GM13976 (cell line): Measurements from ENCODE around the gene DAZAP2.
A peak's percentile ranks its signal among the peaks of the same experiment; 100 is the strongest.
"Not testable (repeated sequence)": the region's sequence is repeated elsewhere in the genome, so short reads cannot be mapped to it uniquely, and the experiment has no call there.

Source experiments
- DNase-seq: peaks from one replicate; pipeline ENCODE4 v3.0.0; 2012; ENCODE audit warnings: low spot score
- CTCF ChIP-seq: IDR thresholded peaks from 2 replicates; pipeline ENCODE4 v1.5.1; 2012; ENCODE audit warnings: borderline replicate concordance, mild to moderate bottlenecking; ENCODE audit not compliant: insufficient read depth; ENCODE audit errors: extremely low read depth, missing control alignments, control extremely low read depth
- in situ Hi-C: fragments of 300-500 bp; cut with MboI; formaldehyde crosslinking; loops from one replicate; pipeline ENCODE4 v1.12.0; 2022; ENCODE audit warnings: low sequenced_read_pairs, mixed read lengths, inconsistent platforms; ENCODE audit not compliant: unreplicated experiment

The DAZAP2 gene

DNA sequence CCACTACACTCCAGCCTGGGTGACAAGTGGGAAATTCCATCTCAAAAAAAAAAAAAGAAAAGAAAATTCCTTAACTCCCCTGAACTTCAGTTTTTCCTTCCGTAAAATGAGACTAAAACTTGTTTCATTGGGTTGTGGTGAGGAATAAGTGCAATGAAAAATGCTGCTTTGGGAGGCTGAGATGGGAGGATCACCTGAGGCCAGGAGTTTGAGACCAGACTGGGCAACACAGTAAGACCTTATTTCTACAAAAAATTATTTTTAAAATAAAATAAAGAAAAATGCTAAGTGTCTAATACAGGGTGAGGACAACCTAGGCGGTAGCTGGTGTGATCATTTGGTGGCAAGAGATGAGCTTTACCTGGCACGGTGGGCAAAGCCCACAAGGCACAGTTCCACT is 24.7 kb downstream of the DAZAP2 start:
- no peak for DNase-seq
- TF ChIP-seq CTCF: no peak
- in situ Hi-C loops: no loop called here

GRCh38 chr12:51264297-51264696 is 25.7 kb downstream of the DAZAP2 start:
- no peak for DNase-seq
- in situ Hi-C loops: no loop called here
- no peak for TF ChIP-seq CTCF

- in situ Hi-C loops: no loop called here
- TF ChIP-seq CTCF: no peak
- DNase-seq: no peak
These were observed 26.4 kb downstream of the DAZAP2 start for GRCh38 chr12:51265024-51265423.

GRCh38 chr12:51269174-51270066 is 30.8 kb downstream of the DAZAP2 start:
- DNase-seq: peak; percentile 68
- in situ Hi-C loops: no loop called here
- TF ChIP-seq CTCF: peak; percentile 27

DNA sequence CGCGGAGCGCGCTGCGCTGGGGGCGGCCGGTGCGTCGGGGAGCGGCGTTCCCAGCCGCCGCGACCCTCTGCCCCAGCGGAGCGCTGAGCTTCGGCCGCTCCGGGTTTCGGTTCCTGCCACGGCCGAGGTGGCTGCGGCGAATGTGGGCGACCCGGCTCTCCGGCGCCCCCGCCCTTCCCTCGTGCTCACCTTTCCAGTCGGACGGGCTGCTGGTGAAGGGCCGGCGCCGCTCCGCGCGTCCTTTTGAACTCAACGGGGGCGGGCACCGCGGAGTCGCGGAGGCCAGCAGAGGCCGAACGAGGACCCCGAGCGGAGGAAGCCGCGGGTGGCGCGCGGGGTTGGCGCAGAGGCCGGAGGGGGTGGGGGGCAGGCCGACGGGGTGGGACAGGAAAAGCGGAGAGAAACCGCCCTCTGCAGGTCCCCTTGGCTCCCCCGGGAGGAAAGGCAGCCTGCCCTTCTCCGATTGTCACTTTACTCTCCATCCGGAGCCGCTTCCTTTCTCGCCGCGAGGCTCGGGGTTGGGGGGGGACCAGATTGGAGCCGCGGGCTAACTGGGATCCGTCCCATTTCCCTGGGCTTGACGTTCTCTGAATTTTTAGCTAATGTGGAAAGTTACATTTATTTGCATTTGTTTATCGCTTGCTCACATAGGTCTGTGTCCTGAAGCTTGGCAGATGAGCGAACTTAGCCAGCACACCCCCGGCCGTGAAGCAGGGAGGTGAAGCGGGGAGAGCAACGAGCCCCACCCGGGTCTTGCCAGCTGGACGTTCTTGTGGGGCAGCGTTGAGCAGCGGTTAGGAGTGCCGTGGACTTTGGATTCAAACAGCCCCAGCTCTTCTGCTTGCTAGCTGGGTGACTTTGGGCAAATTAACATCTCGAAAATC is 31.7 kb downstream of the DAZAP2 start, which contains the start of gene SMAGP:
Gene SMAGP (minus strand): TSS at position 349 of the 884 bp plus-strand sequence. CDS start 1,137 bp downstream, outside the sequence.
- no peak for TF ChIP-seq CTCF
- DNase-seq: peak; percentile 84
- in situ Hi-C loops: no loop called here

DNA sequence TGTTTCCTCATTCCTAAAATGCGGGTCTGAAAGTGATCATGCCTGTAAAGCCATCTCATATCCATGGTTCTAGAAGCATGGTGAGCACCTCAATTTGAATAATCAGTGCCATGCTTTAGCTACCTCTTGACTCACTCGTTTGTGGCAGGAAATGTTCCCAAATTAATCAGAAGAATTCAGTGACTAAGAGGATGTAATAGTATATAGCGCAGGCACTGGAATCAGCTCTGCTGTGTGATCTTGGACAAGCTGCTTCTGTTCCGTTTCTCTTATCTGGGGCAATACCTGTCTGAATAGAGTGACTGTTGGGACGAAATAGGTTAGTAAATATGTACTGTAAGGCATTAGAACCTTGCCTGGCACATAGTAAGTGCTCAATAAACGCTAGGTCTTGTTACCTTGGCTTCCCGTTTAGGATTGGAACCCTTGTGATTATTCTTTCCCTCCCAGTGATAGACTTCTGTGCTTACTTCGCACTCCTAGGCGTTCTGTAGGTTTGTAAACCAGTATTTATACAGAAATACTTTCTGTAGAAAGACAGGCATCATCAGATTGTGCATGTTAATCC is 32.4 kb downstream of the DAZAP2 start:
- in situ Hi-C loops: no loop called here
- TF ChIP-seq CTCF: no peak
- no peak for DNase-seq

DNA sequence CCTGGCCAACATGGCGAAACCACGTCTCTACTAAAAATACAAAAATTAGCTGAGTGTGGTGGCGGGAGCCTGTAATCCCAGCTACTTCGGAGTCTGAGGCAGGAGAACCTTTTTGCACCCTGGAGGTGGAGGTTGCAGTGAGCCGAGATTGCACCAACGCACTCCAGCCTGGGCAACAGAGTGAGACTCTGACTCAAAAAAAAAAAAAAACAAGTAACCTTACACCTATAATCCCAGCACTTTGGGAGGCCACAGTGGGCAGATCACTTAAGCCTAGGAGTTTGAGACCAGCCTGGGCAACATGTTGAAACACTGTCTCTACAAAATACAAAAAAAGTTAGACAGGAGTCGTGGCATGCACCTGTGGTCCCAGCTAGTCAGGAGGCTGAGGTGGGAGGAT is 34.2 kb downstream of the DAZAP2 start:
- in situ Hi-C loops, DNase-seq: not testable (repeated sequence)
